HEK293 (cell line): Measurements from ENCODE around the gene CYP2D6.
"Not testable (repeated sequence)": the region's sequence is repeated elsewhere in the genome, so short reads cannot be mapped to it uniquely, and the experiment has no call there.

Experiments used
- AEBP2 ChIP-seq: fragments of 450-650 bp; formaldehyde crosslinking; IDR thresholded peaks from 2 replicates; pipeline ENCODE4 v1.5.1; 2016; ENCODE audit warnings: missing biosample characterization, missing genetic modification characterization, borderline replicate concordance
- CTCF ChIP-seq: fragments of 450-650 bp; formaldehyde crosslinking; IDR thresholded peaks from 2 replicates; pipeline ENCODE4 v1.5.1; 2016; ENCODE audit warnings: missing biosample characterization, missing genetic modification characterization
- GFI1B ChIP-seq: fragments of 450-650 bp; formaldehyde crosslinking; IDR thresholded peaks from 2 replicates; pipeline ENCODE4 v1.5.1; 2016; ENCODE audit warnings: missing biosample characterization, missing genetic modification characterization
- KLF17 ChIP-seq: fragments of 450-650 bp; formaldehyde crosslinking; IDR thresholded peaks from 2 replicates; pipeline ENCODE4 v1.5.1; 2016; ENCODE audit warnings: missing biosample characterization, missing genetic modification characterization
- PATZ1 ChIP-seq: fragments of 450-650 bp; formaldehyde crosslinking; IDR thresholded peaks from 2 replicates; pipeline ENCODE4 v1.5.1; 2016; ENCODE audit warnings: missing biosample characterization, missing genetic modification characterization
- REST ChIP-seq: fragments of 450-650 bp; formaldehyde crosslinking; IDR thresholded peaks from 2 replicates; pipeline ENCODE4 v1.5.1; 2016; ENCODE audit warnings: missing biosample characterization, missing genetic modification characterization
- SP2 ChIP-seq: fragments of 450-650 bp; formaldehyde crosslinking; IDR thresholded peaks from 2 replicates; pipeline ENCODE4 v1.5.1; 2016; ENCODE audit warnings: missing biosample characterization, missing genetic modification characterization
- TSHZ1 ChIP-seq: fragments of 450-650 bp; formaldehyde crosslinking; IDR thresholded peaks from 2 replicates; pipeline ENCODE4 v1.5.1; 2016; ENCODE audit warnings: missing biosample characterization, missing genetic modification characterization, borderline replicate concordance
- ZBTB7A ChIP-seq: fragments of 450-650 bp; formaldehyde crosslinking; IDR thresholded peaks from 2 replicates; pipeline ENCODE4 v1.5.1; 2016; ENCODE audit warnings: low read depth, missing biosample characterization, missing genetic modification characterization
- ZNF280D ChIP-seq: fragments of 450-650 bp; formaldehyde crosslinking; IDR thresholded peaks from 2 replicates; pipeline ENCODE4 v1.5.1; 2016; ENCODE audit warnings: missing biosample characterization, missing genetic modification characterization
- ZNF404 ChIP-seq: fragments of 450-650 bp; formaldehyde crosslinking; IDR thresholded peaks from 2 replicates; pipeline ENCODE4 v1.5.1; 2017; ENCODE audit warnings: missing biosample characterization, missing genetic modification characterization
- ZNF704 ChIP-seq: fragments of 450-650 bp; formaldehyde crosslinking; IDR thresholded peaks from 2 replicates; pipeline ENCODE4 v1.5.1; 2016; ENCODE audit warnings: missing biosample characterization, missing genetic modification characterization
- ZSCAN5A ChIP-seq: fragments of 450-650 bp; formaldehyde crosslinking; IDR thresholded peaks from 2 replicates; pipeline ENCODE4 v1.5.1; 2016; ENCODE audit warnings: missing biosample characterization, missing genetic modification characterization

GRCh38 chr22:42141307-42142057, 10.9 kb upstream of the CYP2D6 start:
- TF ChIP-seq CTCF (tag by site-specific recombination); PATZ1 (tag by site-specific recombination); SP2 (tag by site-specific recombination); ZNF704 (tag by site-specific recombination); AEBP2 (tag by site-specific recombination); REST (tag by site-specific recombination); TSHZ1 (tag by site-specific recombination); ZBTB7A (tag by site-specific recombination); ZNF404 (tag by site-specific recombination); GFI1B; KLF17 (tag by site-specific recombination); ZNF280D (tag by site-specific recombination); ZSCAN5A (tag by site-specific recombination): not testable (repeated sequence)
